Adipose tissue (tissue), 3 donors: ENCODE data around the gene MAGI2. TPM values are rescaled to one million over a fixed set of nuclear protein-coding genes. Genes with fewer than 3 reads are reported as not detected.
"Not testable (repeated sequence)": the region's sequence is repeated elsewhere in the genome, so short reads cannot be mapped to it uniquely, and the experiment has no call there.

Source experiments
- H3K27ac ChIP-seq: one replicate; pipeline ENCODE4 v1.5.1; 2013; ENCODE audit warnings: low read depth, low read length
- WGBS, 3 donors: extraction: QIAGEN DNeasy Blood & Tissue Kit; methylation state at CpG; one replicate each; pipeline ENCODE4 v1.1.7; 2013; 5-methylcytosine and 5-hydroxymethylcytosine counted together
- polyA plus RNA-seq, 3 donors: library from polyadenylated mRNA; stranded (reverse); fragments of 200-250 nt; gene quantifications; one replicate each; pipeline ENCODE4 v1.2.3, GENCODE V29; 2013
- donor health status: healthy with polysubstance abuse.
- donor health status: Bipolar disorder and iron deficiency.
- donor health status: healthy.

The MAGI2 gene
- polyA plus RNA-seq, 3 donors, result 0.81 to 3.2 (median 2.2) TPM

DNA sequence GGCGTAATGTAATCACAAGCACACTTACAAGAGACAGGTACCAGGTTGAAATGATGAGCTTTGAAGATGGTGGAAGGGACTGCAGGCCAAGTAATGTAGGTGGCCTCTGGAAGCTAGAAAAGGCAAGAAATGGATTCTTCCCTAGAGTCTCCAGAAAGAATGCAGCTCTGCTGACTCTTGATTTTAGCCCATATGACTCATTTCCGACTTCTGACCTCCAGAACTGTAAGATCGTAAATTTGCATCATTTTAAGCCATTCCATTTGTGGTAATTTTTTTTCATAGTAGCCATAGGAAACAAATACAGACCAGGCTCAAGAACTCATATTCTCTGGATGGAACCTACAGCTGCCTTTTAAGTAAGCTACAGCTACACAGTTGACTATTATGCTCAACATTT is 315.5 kb downstream of the MAGI2 start:
- WGBS, 3 donors, result 85 to 88% (median 86%) methylated on average over 3 of the region's 3 CpGs
- no peak overlapping the region for H3K27ac ChIP-seq

DNA sequence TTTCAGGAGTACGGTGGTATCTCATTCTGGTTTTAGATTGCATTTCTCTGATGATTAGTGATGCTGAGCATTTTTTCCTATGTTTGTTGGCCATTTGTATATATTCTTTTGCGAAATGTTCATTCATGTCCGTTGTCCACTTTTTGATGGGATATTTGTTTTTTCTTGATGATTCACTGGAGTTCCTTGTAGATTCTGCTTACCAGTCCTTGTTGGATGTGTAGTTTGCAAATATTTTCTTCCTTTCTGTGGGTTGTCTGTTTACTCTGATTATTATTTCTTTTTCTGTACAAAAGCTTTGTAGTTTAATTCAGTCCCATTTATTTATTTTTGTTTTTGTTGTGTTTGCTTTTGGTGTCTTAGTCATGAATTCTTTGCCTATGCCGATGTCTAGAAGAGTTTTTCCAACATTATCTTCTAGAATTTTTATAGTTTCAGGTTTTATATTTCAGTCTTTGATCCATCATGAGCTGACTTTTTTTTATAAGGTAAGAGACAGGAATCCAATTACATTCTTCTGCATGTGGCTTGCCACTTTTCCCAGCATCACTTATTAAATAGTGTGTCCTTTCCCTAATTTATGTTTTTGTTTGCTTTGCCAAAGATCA is 320.5 kb downstream of the MAGI2 start:
- 80 to 97% (median 95%) methylated on average over 4 of the region's 4 CpGs for WGBS, 3 donors
- no peak overlapping the region for H3K27ac ChIP-seq

DNA sequence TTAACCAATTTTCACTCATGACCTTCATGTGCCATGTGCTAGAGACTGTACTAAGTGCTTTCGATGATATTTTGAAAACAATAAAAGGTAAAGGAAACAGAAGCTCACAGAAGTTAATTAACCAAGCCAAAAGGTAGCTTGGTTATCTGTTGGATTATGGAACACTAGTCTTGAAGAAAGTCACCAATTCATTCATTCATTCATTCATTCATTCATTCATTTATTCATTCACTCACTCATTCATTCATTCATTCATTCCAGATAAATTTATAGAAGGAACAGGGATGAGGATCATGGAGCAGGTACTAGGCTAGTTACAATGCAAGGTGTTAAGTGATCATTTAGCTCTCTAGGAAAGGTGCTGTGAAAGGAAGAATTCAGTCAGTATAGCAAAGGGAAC is 322.8 kb downstream of the MAGI2 start:
- 88 to 97% (median 92%) methylated on average over 1 of the region's 1 CpG for WGBS, 3 donors
- no peak overlapping the region for H3K27ac ChIP-seq

GRCh38 chr7:79124331-79124730 is 329.1 kb downstream of the MAGI2 start:
- WGBS, 3 donors, result 93 to 97% (median 95%) methylated on average over 2 of the region's 2 CpGs
- H3K27ac ChIP-seq, result no peak overlapping the region

- WGBS, 3 donors, result 28 to 37% (median 35%) methylated on average over 1 of the region's 1 CpG
- no peak overlapping the region for H3K27ac ChIP-seq
Observed at GRCh38 chr7:79118143-79118542, 335.3 kb downstream of the MAGI2 start.

GRCh38 chr7:79096361-79096805 is 357.1 kb downstream of the MAGI2 start:
- no peak overlapping the region for H3K27ac ChIP-seq
- WGBS, 3 donors, result 28 to 35% (median 30%) methylated on average over 1 of the region's 1 CpG

DNA sequence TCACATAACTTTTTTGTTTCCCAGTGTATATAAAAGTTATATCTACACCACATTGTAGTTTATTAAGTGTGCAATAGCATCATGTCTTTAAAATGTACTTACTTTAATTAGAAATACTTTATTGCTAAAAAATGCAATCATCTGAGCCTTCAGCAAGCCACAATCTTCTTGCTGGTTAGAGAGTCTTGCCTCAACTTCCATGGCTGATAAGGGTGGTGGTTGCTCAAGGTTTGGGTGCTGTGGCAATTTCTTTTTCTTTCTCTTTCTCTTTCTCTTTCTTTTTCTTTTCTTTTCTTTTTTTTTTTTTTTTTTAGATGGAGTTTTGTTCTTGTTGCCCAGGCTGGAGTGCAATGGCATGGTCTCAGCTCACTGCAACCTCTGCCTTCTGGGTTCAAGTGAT is 360.0 kb downstream of the MAGI2 start:
- H3K27ac ChIP-seq, result no peak overlapping the region

DNA sequence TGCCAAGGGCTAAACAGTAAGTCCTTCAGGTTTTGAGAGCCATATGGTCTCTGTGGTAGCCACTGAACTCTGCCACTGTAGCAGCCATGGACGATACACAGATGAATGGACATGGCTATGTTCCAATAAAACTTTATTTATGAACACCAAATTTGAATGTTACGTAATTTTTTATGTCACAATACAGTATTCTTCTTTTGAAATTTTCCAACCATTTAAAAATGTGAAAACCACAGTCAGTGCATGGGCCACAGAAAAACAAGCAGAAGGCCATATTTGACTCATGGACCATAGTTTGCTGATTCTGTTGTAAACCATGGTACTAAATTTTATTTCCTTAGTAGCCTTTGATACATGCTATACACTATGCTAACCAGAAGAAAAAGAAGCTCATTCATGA is 361.8 kb downstream of the MAGI2 start:
- H3K27ac ChIP-seq, result no peak overlapping the region
- WGBS, 3 donors, result 66 to 80% (median 69%) methylated on average over 2 of the region's 2 CpGs

DNA sequence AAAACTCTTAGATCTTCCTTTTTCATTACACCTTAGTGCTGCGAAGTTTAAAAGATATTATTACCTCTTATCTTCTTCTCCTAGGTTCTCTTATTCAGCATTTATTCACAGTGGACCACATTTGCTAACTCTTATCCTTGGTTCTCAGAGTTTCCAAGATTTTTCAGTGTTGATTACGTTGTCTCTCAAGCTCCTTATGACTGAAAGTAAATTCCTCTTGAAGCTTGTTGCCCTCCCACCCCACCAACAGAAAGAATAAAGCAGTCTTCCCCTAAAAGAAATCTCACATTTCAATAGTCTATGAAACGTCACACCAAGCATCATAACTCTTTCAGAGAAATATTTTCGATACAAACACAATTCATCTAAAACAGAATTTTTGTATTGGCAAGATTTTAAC is 362.5 kb downstream of the MAGI2 start:
- WGBS, 3 donors, result 74 to 81% (median 78%) methylated on average over 4 of the region's 4 CpGs
- H3K27ac ChIP-seq, result no peak overlapping the region

DNA sequence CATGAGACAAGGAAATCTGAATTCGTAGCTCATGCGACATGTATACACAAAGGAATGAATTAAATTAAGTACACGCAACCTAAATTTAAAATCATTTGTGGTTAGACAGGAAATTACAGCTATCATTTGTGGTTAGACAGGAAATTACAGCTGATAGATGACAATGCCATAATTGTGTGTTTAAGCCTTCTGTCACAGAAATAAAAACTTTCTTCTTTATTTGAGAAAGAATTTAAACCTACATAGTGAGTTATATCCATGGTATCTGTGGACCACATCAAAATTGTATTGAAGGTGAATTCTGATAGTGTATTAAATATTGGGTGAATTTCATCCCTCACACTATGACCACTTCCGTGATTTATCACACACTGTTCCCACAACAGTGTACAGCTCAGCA is 362.9 kb downstream of the MAGI2 start:
- 43 to 67% (median 49%) methylated on average over 4 of the region's 4 CpGs for WGBS, 3 donors
- no peak overlapping the region for H3K27ac ChIP-seq

GRCh38 chr7:79084423-79084822 is 369.0 kb downstream of the MAGI2 start:
- no peak overlapping the region for H3K27ac ChIP-seq

GRCh38 chr7:79079919-79080554 is 373.4 kb downstream of the MAGI2 start:
- 70 to 82% (median 81%) methylated on average over 4 of the region's 4 CpGs for WGBS, 3 donors
- no peak overlapping the region for H3K27ac ChIP-seq

GRCh38 chr7:79078273-79078672 is 375.2 kb downstream of the MAGI2 start:
- WGBS, 3 donors, result 40 to 72% (median 67%) methylated on average over 1 of the region's 1 CpG

GRCh38 chr7:79071187-79071586 is 382.3 kb downstream of the MAGI2 start:
- WGBS, 3 donors, result 59 to 70% (median 70%) methylated on average over 5 of the region's 5 CpGs
- not testable (repeated sequence) for H3K27ac ChIP-seq

More at GRCh38 chr7:79078273-79078672, 375.2 kb downstream of the MAGI2 start:
- no peak overlapping the region for H3K27ac ChIP-seq

- 55 to 79% (median 79%) methylated on average over 3 of the region's 3 CpGs for WGBS, 3 donors
- no peak overlapping the region for H3K27ac ChIP-seq
Observed at GRCh38 chr7:79064187-79064823, 389.2 kb downstream of the MAGI2 start.

GRCh38 chr7:79063019-79063698 is 390.3 kb downstream of the MAGI2 start:
- no peak overlapping the region for H3K27ac ChIP-seq
- 68 to 74% (median 68%) methylated on average over 2 of the region's 2 CpGs for WGBS, 3 donors

DNA sequence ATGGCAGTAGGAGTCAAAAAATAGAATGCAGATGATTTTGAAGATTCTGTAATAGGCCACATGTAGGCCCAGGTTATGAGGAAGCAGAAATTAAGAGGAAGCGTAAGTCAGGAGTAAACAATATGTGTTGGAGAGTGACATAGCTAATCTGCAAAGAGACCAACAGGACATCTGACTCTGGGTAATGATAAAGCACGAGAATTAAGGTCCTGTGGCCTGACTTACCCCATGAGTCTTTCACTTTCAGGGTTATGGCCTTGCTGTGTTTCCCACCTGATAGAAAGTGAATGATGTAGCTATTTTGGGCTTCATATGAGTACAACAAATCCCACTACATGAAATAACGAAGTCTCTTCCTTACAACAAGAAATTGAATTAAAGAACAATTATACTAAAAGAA is 393.0 kb downstream of the MAGI2 start:
- 72 to 82% (median 73%) methylated on average over 3 of the region's 3 CpGs for WGBS, 3 donors
- H3K27ac ChIP-seq, result no peak overlapping the region

- H3K27ac ChIP-seq, result no peak overlapping the region
- WGBS, 3 donors, result 23 to 79% (median 75%) methylated on average over 6 of the region's 6 CpGs
Observed at GRCh38 chr7:79055722-79056415, 397.6 kb downstream of the MAGI2 start.

DNA sequence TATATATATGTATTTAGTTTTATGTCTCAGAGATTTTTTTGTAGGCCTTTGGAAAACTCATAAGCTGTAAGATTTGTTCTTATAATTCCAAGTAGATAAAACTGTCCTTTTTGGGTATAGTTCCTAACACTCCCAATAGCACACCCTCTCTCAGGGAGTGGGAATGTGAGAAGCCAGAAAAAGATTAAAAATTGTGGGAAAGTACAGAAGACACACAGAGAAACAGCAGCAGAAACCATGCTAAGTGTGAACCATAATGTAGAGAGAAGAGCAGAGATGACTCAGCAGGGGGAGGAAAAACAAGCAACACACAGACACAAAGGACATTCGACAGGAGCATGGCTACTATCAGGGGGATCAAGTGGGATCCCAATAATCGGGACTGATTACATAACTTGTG is 401.6 kb downstream of the MAGI2 start:
- WGBS, 3 donors, result 78 to 89% (median 85%) methylated on average over 2 of the region's 2 CpGs
- no peak overlapping the region for H3K27ac ChIP-seq
